Stimulated activated naive B cell treated with anti-CD40 and anti-IgM and Interleukin-4, amounts not matched to agents 10 μg/mL and 1 μg/mL and 100 μg/mL, for 72 hours (primary cell): ENCODE measurements around the gene ATOH8.
A peak's percentile ranks its signal among the peaks of the same experiment; 100 is the strongest.

Experiments used
- ATAC-seq, 2 donors: fragments of 150-1000 bp; cut with Tn5 transposase; replicated peaks; 2 replicates each; pipeline ENCODE4 v1.10.0; 2021; ENCODE audit warnings: moderate library complexity in 1 of 2
- DNase-seq: peaks from one replicate; pipeline ENCODE4 v3.0.0; 2021
- H3K27ac Mint-ChIP-seq: one replicate; pipeline ENCODE4 v1.8.0; 2022; ENCODE audit warnings: mild to moderate bottlenecking, mixed read lengths
- H3K27me3 Mint-ChIP-seq, 2 donors: one replicate each; pipeline ENCODE4 v1.8.0; 2022; ENCODE audit warnings: mixed read lengths in 2 of 2
- H3K36me3 Mint-ChIP-seq, 2 donors: one replicate each; pipeline ENCODE4 v1.8.0; 2022; ENCODE audit warnings: mixed read lengths in 2 of 2, mild to moderate bottlenecking in 1 of 2
- H3K4me1 Mint-ChIP-seq, 2 donors: one replicate each; pipeline ENCODE4 v1.8.0; 2022; ENCODE audit warnings: mixed read lengths in 2 of 2, mild to moderate bottlenecking in 1 of 2
- H3K4me3 Mint-ChIP-seq, 2 donors: one replicate each; pipeline ENCODE4 v1.8.0; 2022; ENCODE audit warnings: mild to moderate bottlenecking in 2 of 2, mixed read lengths in 2 of 2, moderate library complexity in 1 of 2
- H3K9me3 Mint-ChIP-seq, 2 donors: one replicate each; pipeline ENCODE4 v1.8.0; 2022; ENCODE audit warnings: mixed read lengths in 2 of 2, mild to moderate bottlenecking in 1 of 2

Gene ATOH8

GRCh38 chr2:85724731-85725181, 29.0 kb upstream of the ATOH8 start:
- no peaks in the 10 kb centered on the region for H3K36me3 Mint-ChIP-seq
- H3K4me1 Mint-ChIP-seq: peaks cover 5% of the 10 kb centered on the region in 2 donors
- H3K9me3 Mint-ChIP-seq: peaks cover 0 to 2% of the 10 kb centered on the region in 2 donors
- ATAC-seq (no peak), DNase-seq (no peak)
- no peak overlapping the region for H3K27ac Mint-ChIP-seq
- H3K27me3 Mint-ChIP-seq: peaks cover 16 to 26% of the 10 kb centered on the region in 2 donors
- no peak overlapping the region for H3K4me3 Mint-ChIP-seq

GRCh38 chr2:85725451-85725850, 28.3 kb upstream of the ATOH8 start:
- Mint-ChIP-seq H3K27ac (no peak overlapping the region), H3K9me3 (no peaks in the 10 kb centered on the region), H3K4me1 (peaks cover 5% of the 10 kb centered on the region in 2 donors), H3K36me3 (no peaks in the 10 kb centered on the region), H3K4me3 (no peak overlapping the region), H3K27me3 (peaks cover 16 to 27% of the 10 kb centered on the region in 2 donors)
- DNase-seq (no peak), ATAC-seq (no peak)

- Mint-ChIP-seq H3K4me1 (peaks cover 5% of the 10 kb centered on the region in 2 donors), H3K27ac (no peak overlapping the region), H3K9me3 (no peaks in the 10 kb centered on the region), H3K27me3 (peaks cover 16 to 27% of the 10 kb centered on the region in 2 donors), H3K36me3 (no peaks in the 10 kb centered on the region), H3K4me3 (no peak overlapping the region)
- DNase-seq (no peak), ATAC-seq (no peak)
Measured at GRCh38 chr2:85727798-85728197, 26.0 kb upstream of the ATOH8 start.

- DNase-seq: no peak
- no peaks in the 10 kb centered on the region for H3K36me3 Mint-ChIP-seq
Measured at GRCh38 chr2:85728342-85728741, 25.4 kb upstream of the ATOH8 start.

GRCh38 chr2:85728883-85729824, 24.6 kb upstream of the ATOH8 start:
- DNase-seq (peak; percentile 69), ATAC-seq (peak; percentile 96 to 97)
- H3K27me3 Mint-ChIP-seq: peaks cover 18 to 30% of the 10 kb centered on the region in 2 donors
- H3K4me3 Mint-ChIP-seq: no peak overlapping the region
- H3K9me3 Mint-ChIP-seq: no peaks in the 10 kb centered on the region
- H3K4me1 Mint-ChIP-seq: peaks cover 5% of the 10 kb centered on the region in 2 donors
- no peaks in the 10 kb centered on the region for H3K36me3 Mint-ChIP-seq
- no peak overlapping the region for H3K27ac Mint-ChIP-seq

More at GRCh38 chr2:85728342-85728741, 25.4 kb upstream of the ATOH8 start:
- no peak for ATAC-seq
- Mint-ChIP-seq H3K4me3 (no peak overlapping the region), H3K27me3 (peaks cover 16 to 27% of the 10 kb centered on the region in 2 donors), H3K9me3 (no peaks in the 10 kb centered on the region), H3K4me1 (peaks cover 5% of the 10 kb centered on the region in 2 donors), H3K27ac (no peak overlapping the region)

GRCh38 chr2:85729825-85730510, 23.8 kb upstream of the ATOH8 start:
- Mint-ChIP-seq H3K36me3 (no peaks in the 10 kb centered on the region), H3K9me3 (no peaks in the 10 kb centered on the region)
- no peak for DNase-seq

GRCh38 chr2:85730686-85731230, 23.0 kb upstream of the ATOH8 start:
- peaks cover 5% of the 10 kb centered on the region in 2 donors for H3K4me1 Mint-ChIP-seq
- no peak overlapping the region for H3K27ac Mint-ChIP-seq
- no peaks in the 10 kb centered on the region for H3K36me3 Mint-ChIP-seq
- H3K27me3 Mint-ChIP-seq: peaks cover 17 to 34% of the 10 kb centered on the region in 2 donors
- no peak for ATAC-seq
- H3K4me3 Mint-ChIP-seq: no peak overlapping the region
- H3K9me3 Mint-ChIP-seq: no peaks in the 10 kb centered on the region
- DNase-seq: no peak

More at GRCh38 chr2:85729825-85730510, 23.8 kb upstream of the ATOH8 start:
- no peak overlapping the region for H3K4me3 Mint-ChIP-seq
- H3K27me3 Mint-ChIP-seq: peaks cover 20 to 38% of the 10 kb centered on the region in 2 donors
- peaks cover 5% of the 10 kb centered on the region in 2 donors for H3K4me1 Mint-ChIP-seq
- no peak for ATAC-seq
- no peak overlapping the region for H3K27ac Mint-ChIP-seq

GRCh38 chr2:85731606-85732005, 22.2 kb upstream of the ATOH8 start:
- H3K9me3 Mint-ChIP-seq: no peaks in the 10 kb centered on the region
- ATAC-seq: peak; percentile 44 to 46

GRCh38 chr2:85732467-85733120, 21.2 kb upstream of the ATOH8 start:
- Mint-ChIP-seq H3K4me1 (peaks cover 5% of the 10 kb centered on the region in 2 donors), H3K4me3 (no peak overlapping the region), H3K27ac (no peak overlapping the region), H3K27me3 (peaks cover 26 to 41% of the 10 kb centered on the region in 2 donors), H3K36me3 (no peaks in the 10 kb centered on the region), H3K9me3 (no peaks in the 10 kb centered on the region)
- no peak for ATAC-seq
- no peak for DNase-seq

More at GRCh38 chr2:85731606-85732005, 22.2 kb upstream of the ATOH8 start:
- Mint-ChIP-seq H3K4me1 (peaks cover 5% of the 10 kb centered on the region in 2 donors), H3K36me3 (no peaks in the 10 kb centered on the region), H3K27me3 (peaks cover 21 to 35% of the 10 kb centered on the region in 2 donors), H3K27ac (no peak overlapping the region), H3K4me3 (no peak overlapping the region)
- peak; percentile 11 for DNase-seq

GRCh38 chr2:85733121-85733960, 20.4 kb upstream of the ATOH8 start:
- no peaks in the 10 kb centered on the region for H3K9me3 Mint-ChIP-seq
- H3K27me3 Mint-ChIP-seq: peaks cover 29 to 33% of the 10 kb centered on the region in 2 donors
- no peak for DNase-seq
- H3K36me3 Mint-ChIP-seq: no peaks in the 10 kb centered on the region
- H3K4me3 Mint-ChIP-seq: no peak overlapping the region
- H3K4me1 Mint-ChIP-seq: peaks cover 5% of the 10 kb centered on the region in 2 donors
- no peak for ATAC-seq
- no peak overlapping the region for H3K27ac Mint-ChIP-seq

- DNase-seq: no peak
- Mint-ChIP-seq H3K27me3 (peaks cover 28 to 29% of the 10 kb centered on the region in 2 donors), H3K27ac (no peak overlapping the region), H3K4me3 (no peak overlapping the region), H3K4me1 (peaks cover 3% of the 10 kb centered on the region in 2 donors), H3K36me3 (no peaks in the 10 kb centered on the region), H3K9me3 (no peaks in the 10 kb centered on the region)
- ATAC-seq: no peak
Measured at GRCh38 chr2:85734015-85734414, 19.8 kb upstream of the ATOH8 start.

GRCh38 chr2:85734942-85735608, 18.7 kb upstream of the ATOH8 start:
- H3K4me3 Mint-ChIP-seq: no peak overlapping the region
- H3K9me3 Mint-ChIP-seq: no peaks in the 10 kb centered on the region
- H3K36me3 Mint-ChIP-seq: no peaks in the 10 kb centered on the region
- DNase-seq (no peak), ATAC-seq (no peak)
- peaks cover 23 to 29% of the 10 kb centered on the region in 2 donors for H3K27me3 Mint-ChIP-seq
- H3K4me1 Mint-ChIP-seq: no peaks in the 10 kb centered on the region
- H3K27ac Mint-ChIP-seq: no peak overlapping the region

- peaks cover 25 to 35% of the 10 kb centered on the region in 2 donors for H3K27me3 Mint-ChIP-seq
- H3K36me3 Mint-ChIP-seq: no peaks in the 10 kb centered on the region
- no peak for DNase-seq
- no peak for ATAC-seq
- H3K4me1 Mint-ChIP-seq: no peaks in the 10 kb centered on the region
- no peaks in the 10 kb centered on the region for H3K9me3 Mint-ChIP-seq
- H3K4me3 Mint-ChIP-seq: no peak overlapping the region
- H3K27ac Mint-ChIP-seq: no peak overlapping the region
Measured at GRCh38 chr2:85735691-85736090, 18.1 kb upstream of the ATOH8 start.
